Breast epithelium (tissue), 3 donors: ENCODE data around the gene DSTYK.

ENCODE experiments used
- CTCF ChIP-seq, 3 donors: fragments of 450-650 bp; IDR thresholded peaks; one replicate each; pipeline ENCODE4 v1.5.1; 2016 to 2017; ENCODE audit warnings: antibody characterized with exemption in 3 of 3, mild to moderate bottlenecking in 3 of 3, moderate library complexity in 3 of 3
- POLR2A ChIP-seq: fragments of 450-650 bp; IDR thresholded peaks from one replicate; pipeline ENCODE4 v1.6.1; 2016; ENCODE audit warnings: antibody characterized with exemption, mild to moderate bottlenecking, moderate library complexity

GRCh38 chr1:205232945-205233397 is 21.5 kb upstream of the DSTYK start:
- TF ChIP-seq POLR2A (no peak), CTCF (IDR thresholded peaks at IDR 0.05) (no peak)
